Measurements from ENCODE around the gene STXBP1.

The STXBP1 gene

DNA sequence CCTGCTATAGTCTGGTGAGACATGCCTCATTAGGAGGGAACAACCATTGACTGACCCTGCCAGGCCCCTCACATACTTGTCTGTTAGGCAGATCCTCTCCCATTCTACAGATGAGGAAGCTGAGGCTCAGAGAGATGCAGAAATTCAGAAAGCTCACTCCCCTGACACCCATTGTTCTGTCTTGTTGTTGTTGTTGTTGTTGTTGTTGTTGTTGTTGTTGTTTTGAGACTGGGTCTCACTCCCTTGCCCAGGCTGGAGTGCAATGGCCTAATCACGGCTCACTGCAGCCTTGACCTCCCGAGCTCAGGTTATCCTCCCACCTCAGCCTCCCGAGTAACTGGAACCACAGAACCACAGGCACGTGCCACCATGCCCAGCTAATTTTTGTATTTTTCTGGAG lies 81.6 kb downstream of the STXBP1 start:
- no peak for DNase-seq (ENCODE audit: low spot score)

DNA sequence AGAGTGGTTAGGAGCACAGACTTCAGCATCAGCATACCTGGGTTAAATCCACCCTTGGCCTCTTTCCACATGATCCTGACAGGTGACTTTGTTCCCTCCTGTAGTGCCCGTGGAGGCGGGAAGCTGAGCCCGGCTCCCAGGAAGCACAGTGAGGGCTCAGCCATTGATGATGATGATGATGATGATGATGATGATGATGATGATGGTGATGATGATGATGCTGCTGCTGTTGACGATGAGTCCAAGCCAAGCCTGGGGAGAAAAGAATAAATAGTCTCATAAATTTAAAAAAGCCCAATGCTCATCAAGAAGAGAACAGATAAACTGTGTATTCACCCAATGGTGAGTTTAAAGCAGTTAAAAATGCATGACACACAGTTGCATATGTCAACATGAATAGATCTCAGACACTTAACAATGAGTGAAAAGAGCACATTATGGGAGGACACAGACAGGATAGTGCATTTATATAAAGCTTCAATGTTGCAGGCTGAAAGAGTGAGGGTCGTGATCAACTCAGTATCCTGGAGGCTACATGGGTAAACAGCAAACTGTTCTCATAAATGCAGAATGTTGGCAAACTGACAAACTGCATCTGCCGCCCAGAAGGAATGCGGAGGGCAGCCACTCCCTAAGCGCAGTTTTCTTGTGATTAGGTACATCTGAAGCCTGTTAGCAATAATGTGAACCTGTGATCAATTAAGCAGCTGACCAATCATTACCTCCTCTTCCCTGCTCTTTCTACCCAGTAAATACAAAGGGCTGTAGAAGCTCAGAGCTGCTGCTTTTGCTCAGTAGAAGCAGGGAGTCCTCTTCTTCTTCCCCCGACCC lies 83.0 kb downstream of the STXBP1 start:
- no peak for DNase-seq (ENCODE audit: low spot score)

DNA sequence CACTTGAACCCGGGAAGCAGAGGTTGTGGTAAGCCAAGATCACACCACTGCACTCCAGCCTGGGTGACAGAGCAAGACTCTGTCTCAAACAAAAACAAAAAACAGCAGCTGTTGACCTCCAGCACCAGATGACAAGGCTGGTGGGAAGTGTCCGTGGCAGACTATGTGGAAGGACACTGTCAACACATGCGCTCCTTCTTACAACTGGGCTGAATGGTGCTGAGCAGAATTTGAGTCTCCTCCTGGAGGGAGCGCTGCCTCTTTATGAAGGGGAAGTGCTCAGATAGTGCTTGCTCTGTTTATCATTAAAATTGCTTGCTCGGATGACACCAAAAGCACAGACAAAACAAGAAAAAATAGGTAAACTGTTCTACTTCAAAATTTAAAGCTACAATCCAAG lies 85.5 kb downstream of the STXBP1 start:
- no peak for DNase-seq (ENCODE audit: low spot score)

DNA sequence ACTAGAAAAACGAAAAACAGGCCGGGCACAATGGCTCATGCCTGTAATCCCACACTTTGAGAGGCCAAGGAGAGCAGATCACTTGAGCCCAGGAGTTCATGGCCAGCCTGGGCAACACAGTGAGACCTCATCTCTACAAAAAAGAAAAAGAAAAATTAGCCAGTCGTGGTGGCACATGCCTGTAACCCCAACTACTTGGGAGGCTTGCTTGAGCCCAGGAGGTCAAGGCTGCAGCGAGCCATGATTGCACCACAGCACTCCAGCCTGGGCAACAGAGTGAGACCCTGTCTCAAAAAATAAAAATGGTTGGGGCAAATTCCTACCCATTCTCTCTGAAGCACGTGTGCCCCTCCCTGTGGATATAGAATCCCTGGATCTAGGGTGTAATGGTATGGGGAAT lies 86.3 kb downstream of the STXBP1 start:
- DNase-seq (ENCODE audit: low spot score): no peak

DNA sequence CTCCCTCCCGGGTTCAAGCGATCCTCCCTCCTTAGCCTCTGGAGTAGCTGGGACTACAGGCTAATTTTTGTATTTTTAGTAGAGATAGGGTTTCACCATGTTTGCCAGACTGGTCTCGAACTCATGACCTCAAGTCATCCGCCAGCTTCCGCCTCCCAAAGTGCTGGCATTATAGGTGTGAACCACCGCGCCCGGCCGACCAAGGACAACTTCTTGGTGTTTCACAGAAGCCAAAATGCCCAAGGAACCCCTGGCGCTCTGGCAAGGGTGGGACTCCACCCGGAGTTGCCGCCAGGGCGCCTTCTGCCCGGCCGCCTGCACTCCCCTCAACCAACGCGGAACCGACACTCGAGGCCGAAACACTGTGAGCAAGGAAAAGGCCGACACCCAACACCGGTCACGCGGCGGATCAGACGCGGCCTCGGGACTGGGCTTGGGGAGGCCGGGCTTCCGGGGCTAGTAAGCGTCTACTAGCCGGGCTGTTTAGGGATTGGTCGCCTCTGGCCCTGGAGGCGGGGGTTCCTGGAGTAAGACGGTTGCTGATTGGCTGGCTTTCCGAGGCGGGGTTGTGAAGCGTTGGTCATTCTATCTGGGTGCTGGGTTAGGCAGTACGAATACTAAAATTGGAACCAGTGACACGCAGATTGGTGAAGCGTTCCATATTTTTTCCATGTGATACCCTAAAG lies 87.1 kb downstream of the STXBP1 start:
- DNase-seq (ENCODE audit: low spot score): peak; percentile 99

DNA sequence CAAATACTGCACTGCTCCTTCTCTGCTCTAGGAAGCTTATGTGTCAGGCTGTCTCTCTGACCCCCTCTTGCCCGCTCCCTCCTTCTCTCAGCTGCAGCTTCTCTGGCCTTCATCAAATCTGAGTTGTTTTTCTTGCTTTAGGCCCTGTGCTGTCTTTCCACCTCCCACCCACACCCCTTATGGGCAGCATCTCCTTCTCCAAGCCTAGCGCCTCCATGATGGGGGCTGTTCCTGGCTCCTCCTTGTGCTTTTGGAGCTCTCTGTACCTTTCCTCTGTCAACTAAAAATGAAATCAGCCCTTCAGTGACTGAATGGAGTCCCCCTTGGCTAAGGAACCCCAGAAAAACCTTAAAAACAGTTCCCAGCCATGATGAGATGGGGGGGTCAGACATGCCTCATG lies 88.1 kb downstream of the STXBP1 start:
- DNase-seq (ENCODE audit: low spot score): no peak

DNA sequence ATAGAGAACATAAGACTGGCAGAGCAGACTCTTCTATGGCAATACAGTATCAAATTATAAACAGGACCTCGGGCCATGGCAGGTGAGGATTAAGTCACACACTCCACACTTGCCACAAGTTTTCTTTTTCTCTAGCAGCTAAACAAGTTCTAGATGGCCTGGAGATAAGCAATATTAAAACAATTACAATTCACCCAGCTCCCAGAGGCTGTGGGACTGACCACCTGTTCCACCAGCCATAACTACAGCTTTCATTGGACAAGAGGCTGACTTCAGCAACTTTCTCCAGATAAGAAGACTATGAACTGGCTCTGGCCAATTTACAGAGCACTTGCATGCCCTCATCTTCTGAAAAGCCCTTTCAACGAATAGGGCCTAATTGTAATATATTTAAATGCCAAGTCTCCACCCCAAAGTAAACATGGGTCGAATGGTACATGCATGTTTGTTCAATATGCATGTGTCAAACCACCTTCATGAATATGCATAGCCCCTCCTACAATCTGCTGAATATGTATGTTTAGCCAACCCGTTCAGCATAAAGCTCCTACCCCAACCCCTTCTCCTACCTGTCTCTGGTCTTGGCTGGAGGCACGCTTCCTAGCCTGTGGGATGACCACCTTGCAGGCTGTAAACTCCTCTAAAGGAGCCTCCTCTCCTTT lies 88.6 kb downstream of the STXBP1 start:
- no peak for DNase-seq (ENCODE audit: low spot score)

DNA sequence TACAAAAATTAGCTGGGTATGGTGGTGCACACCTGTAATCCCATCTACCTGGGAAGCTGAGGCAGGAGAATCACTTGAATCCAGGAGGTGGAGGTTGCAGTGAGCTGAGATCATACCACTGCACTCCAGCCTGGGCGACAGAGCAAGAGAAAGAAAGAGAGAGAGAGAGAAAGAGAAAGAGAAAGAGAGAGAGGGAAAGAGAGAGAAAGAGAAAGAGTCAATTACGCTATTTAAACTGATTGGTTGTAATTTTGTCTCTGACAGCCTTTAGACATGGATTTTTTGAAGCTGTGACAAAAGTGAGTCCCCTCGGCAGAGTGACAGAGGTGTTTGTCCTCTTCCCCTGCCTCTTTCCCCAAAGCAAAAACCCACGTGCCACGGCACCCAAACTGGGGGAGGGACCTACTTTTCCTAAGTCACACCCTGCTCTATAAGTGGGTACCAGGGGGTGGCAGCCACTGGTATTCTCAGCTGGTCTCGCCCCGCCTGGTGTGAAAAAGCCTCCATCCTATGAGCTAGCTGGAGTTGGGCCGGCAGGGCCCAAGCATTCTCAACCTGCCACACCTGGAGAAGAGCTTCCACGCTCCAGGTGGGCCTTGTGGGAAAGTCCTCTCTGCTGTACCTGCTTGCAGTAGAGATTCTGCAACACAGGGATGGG lies 91.3 kb downstream of the STXBP1 start:
- DNase-seq (ENCODE audit: low spot score): no peak

DNA sequence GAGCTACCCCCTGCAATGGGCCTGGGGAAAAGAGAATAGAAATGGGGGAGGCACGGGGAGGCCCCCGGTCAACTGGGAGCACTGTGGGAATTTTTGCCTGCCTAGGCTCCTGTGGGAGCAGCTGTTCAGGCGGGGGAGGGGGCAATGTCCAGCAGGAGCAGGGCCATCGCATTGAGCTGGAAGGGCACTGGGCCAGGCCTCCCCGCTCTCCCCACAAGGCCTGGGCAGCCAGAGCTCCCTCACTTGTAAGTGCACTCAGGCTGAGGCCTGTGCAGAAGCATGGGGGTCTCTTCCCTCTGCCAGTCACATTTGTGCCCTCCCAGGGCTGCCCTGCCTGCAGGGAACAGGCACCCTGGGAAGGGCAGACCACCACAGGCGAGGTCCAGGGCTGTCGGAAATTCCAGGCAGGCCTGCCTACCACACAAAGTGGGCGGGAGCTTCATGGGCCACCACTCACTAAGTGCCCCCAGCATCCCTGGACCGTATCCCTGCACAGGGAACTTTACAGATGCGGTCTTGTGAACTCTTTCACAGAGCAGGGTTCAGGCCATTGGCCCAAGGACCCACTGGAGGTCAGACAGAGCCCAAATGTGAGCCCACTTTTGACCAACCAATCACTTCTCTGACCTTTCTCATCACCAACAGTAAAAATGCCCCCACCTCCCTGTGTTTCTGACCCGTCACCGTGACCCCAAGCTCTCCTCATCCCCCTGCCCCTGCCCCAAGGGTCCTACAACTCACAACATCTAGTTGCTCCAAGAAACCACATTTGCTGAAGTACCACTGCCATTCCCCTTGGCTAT lies 93.7 kb downstream of the STXBP1 start:
- no peak for DNase-seq (ENCODE audit: low spot score)

DNA sequence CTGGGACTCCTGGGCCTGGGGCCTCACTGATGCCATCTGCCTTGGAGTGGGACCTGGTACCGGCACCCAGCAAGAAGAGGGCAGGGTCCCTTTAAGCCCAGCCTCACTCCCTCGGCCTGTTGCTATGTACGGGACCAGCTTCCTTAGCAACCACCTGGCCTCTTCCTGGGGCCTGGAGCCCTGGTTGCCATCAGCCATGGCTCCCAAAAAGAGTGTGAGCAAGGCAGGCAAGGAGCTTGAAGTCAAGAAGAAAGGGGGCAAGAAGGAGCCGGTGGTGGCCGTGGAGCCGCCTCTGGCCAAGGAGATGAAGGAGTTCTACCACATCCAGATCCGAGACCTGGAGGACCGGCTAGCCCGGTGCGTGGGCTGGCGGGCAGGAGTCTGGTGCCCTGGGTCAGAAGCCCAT lies 94.8 kb downstream of the STXBP1 start, which contains the start of gene CFAP157:
TSS of gene CFAP157 (plus strand) at position 153 of the 406 bp plus-strand sequence. CDS start at position 197, 44 bp downstream.
- DNase-seq (ENCODE audit: low spot score): no peak

DNA sequence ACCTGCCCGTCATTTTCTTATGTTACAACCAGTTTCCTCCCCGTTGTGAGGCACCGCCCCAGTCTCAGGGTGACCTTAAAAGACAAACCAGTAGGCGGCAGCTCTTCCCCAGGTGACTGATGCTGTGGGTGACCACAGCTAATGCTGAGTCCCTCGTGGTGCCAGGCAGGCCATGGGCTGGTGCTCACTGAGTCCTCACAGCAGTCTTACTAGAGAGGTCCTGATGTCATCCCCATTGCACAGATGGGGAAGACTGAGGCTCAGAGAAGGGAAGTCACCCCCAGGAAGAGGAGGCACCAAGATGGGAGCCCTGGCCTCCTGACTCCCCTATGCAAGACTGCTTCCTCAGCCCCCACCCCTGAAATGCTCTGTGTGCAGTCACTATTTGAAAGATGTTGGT lies 95.7 kb downstream of the STXBP1 start:
- no peak for DNase-seq (ENCODE audit: low spot score)

DNA sequence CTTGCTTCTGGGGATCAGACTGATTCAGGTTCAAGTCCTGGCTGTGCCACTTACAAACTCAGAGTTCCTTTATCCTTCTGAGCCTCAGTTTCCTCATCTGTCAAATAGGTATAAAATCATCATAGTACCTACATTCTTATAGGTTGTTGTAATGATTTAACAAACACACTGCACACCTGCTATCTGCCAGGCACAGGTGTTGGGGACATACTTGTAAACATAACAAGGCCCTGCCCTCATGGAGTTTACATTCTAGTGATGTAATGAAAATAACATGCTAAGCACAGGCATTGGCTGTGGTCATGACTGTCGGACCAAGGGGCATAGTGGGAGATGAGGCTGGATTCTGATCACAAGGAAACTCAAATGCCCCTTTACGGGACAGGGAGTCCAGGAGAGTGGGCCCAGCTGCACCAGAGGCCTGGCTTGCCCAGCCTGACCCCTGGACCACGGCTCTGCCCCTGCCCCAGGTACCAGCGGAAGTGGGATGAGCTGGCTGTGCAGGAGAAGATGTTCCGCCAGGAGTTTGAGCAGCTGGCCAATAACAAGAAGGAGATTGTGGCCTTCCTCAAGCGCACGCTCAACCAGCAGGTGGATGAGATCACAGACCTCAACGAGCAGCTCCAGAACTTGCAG lies 97.0 kb downstream of the STXBP1 start:
- no peak for DNase-seq (ENCODE audit: low spot score)

DNA sequence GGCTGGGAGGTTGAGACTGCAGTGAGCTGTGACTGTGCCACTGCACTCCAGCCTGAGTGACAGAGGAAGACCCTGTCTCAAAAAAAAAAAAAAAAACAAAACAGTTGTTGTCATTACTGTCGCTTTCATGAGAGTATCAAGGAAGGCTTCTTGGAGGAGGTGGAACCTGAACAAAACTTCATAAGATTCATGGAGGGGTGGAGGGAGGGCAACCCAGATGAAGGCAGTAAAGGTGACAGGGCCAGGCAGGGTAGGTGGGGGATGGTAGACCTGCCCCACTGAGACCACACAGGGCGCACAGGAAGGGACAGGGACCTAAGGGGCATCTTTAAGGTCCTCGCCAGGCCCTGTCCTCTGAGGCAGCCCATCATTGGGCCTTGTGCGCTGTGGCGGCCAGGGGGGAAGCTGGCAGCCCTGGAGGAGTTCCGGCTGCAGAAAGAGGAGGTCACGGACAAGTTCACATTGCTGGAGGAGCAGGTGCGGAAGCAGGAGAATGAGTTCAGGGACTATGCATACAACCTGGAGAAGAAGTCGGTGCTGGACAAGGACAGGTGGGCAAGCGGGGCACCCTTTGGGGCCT lies 98.2 kb downstream of the STXBP1 start:
- DNase-seq (ENCODE audit: low spot score): no peak

DNA sequence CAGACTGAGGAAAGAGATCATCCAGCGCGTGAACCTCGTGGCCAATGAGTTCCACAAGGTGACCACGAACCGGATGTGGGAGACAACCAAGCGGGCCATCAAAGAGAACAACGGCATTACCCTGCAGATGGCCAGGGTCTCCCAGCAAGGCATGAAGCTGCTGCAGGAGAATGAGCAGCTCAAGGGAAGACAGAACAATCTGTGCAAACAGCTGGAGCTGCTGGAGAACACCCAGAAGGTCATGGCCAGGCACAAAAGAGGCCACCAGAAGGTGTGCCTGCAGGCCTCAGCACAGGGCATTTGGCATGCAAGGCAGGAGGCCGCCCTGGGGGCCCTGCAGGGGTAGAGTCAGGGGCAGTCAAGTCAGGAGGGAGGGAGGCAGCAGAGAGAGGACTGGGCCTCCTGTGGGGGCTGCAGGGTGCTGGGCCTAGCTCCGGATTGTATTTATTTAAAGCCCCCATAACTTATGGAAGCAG lies 99.2 kb downstream of the STXBP1 start:
- DNase-seq (ENCODE audit: low spot score): no peak

DNA sequence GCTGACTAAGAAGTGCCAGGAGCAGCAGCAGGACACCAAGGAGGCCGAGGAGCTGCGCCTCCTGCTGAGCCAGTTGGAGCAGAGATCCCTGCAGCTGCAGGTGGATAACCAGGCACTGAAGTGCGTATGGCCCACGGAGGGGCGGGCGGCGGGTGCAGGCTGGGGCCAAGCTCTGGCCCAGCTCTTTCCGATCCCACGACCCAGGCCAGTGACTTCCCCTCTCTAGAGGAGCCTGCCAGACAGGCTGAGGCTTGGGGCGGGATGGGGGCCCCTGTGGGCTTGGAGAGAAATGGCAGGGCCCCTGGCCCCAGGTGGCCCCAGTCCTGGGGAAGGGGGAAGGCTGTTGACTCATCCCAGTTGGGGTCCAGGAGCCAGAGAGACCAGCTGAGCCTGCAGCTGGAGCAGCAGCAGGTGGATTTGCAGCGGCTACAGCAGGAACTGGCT lies 99.8 kb downstream of the STXBP1 start:
- no peak for DNase-seq (ENCODE audit: low spot score)

DNA sequence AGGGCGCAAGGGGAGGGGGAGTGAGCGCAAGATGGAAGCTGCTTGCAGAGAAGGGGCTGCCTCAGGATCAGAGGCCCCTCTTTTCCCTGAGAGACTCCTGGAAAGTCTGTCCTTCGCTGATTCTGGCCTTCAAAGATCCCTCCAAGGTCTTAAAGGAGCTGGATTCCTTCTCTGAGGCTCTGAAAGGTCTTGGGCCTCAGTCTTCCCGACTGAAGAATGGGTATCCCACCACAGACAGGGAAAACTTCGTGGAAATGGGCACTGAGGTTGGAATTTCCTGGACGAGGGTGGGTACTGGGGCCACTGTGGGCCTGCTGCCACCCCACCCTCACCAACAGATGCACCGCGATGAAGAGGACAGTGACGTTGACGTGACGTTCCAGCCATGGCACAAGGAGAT lies 100.3 kb downstream of the STXBP1 start:
- no peak for DNase-seq (ENCODE audit: low spot score)

DNA sequence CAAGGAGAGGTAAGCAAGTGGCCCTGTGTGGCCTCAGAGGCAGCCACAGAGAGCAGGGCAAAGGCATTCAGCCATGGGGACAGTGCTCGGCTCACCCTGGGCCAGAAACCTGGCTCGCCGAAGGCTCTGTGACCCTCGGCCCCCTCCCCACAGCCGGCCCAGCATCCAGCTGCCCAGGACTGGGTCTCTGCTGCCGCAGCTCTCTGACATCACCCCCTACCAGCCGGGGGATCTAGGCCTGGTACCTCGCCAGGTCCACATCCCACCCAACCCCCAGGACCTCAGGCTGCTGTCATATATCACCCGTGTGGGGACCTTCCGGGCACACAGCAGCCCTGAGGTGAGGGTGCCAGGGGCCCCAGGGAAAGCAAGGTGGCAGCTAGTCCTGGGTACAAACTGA lies 100.8 kb downstream of the STXBP1 start:
- no peak for DNase-seq (ENCODE audit: low spot score)

DNA sequence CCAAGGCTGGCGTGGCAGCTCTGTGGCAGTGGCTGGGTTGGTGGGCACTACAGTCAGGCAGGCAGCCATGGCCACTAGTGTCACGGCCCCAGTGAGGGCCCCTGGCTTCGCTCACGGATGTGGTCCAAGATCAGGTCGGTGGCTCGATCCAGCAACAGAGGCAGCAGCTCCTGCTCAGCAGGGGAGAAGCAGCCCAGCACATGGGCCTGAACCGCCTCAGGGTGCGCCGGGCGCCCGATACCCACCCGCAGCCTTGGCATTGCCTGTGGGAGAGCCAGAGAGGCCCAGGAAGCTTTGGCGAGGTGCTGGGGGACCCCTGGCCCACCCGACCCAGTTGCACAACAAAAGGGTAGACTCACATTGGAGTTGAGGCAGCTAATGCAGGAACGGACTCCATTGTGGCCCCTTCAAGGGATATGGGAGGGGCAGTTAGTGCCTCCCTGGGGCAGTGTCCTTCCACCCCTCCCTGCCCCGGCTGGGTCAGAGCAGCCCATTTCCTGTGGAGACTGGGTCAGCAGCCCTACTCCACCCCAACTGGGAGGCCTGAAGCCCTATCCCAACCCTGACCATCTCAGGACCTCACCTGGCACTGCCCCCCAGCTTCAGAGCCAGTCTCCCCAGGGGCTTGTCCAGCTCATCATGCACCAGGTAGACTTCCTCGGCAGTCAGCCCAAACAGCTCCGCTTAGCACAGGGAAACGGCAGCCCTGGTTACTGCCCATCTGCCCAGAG lies 102.1 kb downstream of the STXBP1 start:
- peak; percentile 39 for DNase-seq (ENCODE audit: low spot score)

DNA sequence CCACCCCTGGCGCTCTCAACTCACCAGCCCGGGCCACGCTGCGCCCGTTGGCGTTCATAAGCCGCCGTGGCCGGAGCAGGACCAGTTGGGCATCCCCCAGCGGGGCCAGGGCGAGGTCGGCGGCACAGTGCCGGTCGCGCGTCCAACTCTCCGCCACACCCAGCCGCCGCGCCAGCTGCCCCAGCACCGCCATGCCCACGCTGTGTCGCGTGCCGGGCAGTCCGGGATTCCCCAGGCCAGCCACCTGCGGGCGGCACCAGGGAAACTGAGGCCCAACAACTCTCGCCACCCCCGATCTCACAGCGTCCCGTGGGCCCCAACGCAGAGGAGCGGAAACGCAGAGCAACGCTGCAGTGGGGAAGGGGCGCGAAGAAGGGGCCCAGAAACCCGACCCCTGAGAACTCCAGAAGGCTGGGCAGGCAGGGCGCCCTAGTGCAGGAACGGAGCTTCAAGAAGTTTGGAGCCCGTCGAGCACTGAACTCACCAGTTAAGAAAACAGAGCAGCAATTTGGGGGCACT lies 102.9 kb downstream of the STXBP1 start:
- peak; percentile 52 for DNase-seq (ENCODE audit: low spot score)
